Right lobe of liver (tissue), 6 donors: ENCODE results near the gene DIP2C. TPM values are rescaled to one million over a fixed set of nuclear protein-coding genes. Genes with fewer than 3 reads are reported as not detected.

Experiments used
- ATAC-seq, 4 donors: fragments of 200-7000 bp; cut with Tn5 transposase; one replicate each; pipeline ENCODE4 v1.9.1; 2020; ENCODE audit warnings: mild to moderate bottlenecking in 4 of 4, moderate library complexity in 4 of 4
- DNase-seq, 3 donors: peaks; one replicate each; pipeline ENCODE4 v3.0.0-alpha.2; 2020
- H3K27ac ChIP-seq, 3 donors: fragments of 200-600 bp; one replicate each; pipeline ENCODE4 v1.8.0; 2022
- H3K27me3 ChIP-seq, 2 donors: fragments of 200-600 bp; one replicate each; pipeline ENCODE4 v1.8.0; 2022
- H3K36me3 ChIP-seq, 4 donors: fragments of 200-600 bp; sonication (generic) in 1 of 4; one replicate each; pipeline versions ENCODE4 v1.5.1 to v1.8.0; 2017 to 2022; ENCODE audit warnings: control low read depth in 1 of 4
- H3K4me1 ChIP-seq, 4 donors: fragments of 200-600 bp; sonication (generic) in 1 of 4; one replicate each; pipeline versions ENCODE4 v1.5.1 to v1.8.0; 2017 to 2022; ENCODE audit warnings: control low read depth in 1 of 4
- H3K4me3 ChIP-seq, 3 donors: fragments of 200-600 bp; one replicate each; pipeline ENCODE4 v1.8.0; 2022
- H3K9me3 ChIP-seq, 4 donors: fragments of 200-600 bp; sonication (generic) in 1 of 4; one replicate each; pipeline versions ENCODE4 v1.5.1 to v1.8.0; 2017 to 2022; ENCODE audit warnings: control low read depth in 1 of 4
- POLR2A ChIP-seq: fragments of 450-650 bp; IDR thresholded peaks from one replicate; pipeline ENCODE4 v1.6.1; 2017; ENCODE audit warnings: antibody characterized with exemption, mild to moderate bottlenecking
- WGBS: methylation state at CpG from one replicate; pipeline ENCODE4 v1.1.6; 2018; ENCODE audit warnings: low coverage, low lambda C conversion rate; ENCODE audit not compliant: insufficient coverage; ENCODE audit errors: missing lambda C conversion rate; 5-methylcytosine and 5-hydroxymethylcytosine counted together
- intact Hi-C, 2 donors: fragments of 100-400 bp; cut with DNase I; formaldehyde crosslinking; loops; one replicate each; pipeline versions ENCODE4 v1.11.2 to v1.14.1; 2022
- total RNA-seq, 6 experiments: library from RNA; depleted of rRNA in 2 of 6; stranded (reverse); fragments of >200 nt in 2 of 6; fragmentation: NEBNext Ultra II Directional in 3 of 6; extraction: Animal tissue kit (Norgen Biotek cat#: 25700) in 3 of 6; gene quantifications; one replicate each; pipeline versions ENCODE4 v1.1.0 to v1.2.4, GENCODE V29; 2016 to 2023
- TF ChIP-seq, protein P1 (sequence below), 4 donors: fragments of 200-600 bp in 3 of 4; fragments of 450-650 bp in 1 of 4; IDR thresholded peaks; one replicate each; pipeline versions ENCODE4 v1.5.1 to v1.8.0; 2016 to 2022; ENCODE audit warnings: antibody characterized with exemption in 4 of 4, mild to moderate bottlenecking in 2 of 4
- donor health status: DM: no; HTN: yes; CAD: no.
- donor health status: DM: no; HTN: no; CAD: no.
- donor health status: DM: no; HTN: no; CAD: no.
- donor health status: DM: no; HTN: yes; CAD: no.
- donor health status: DM: no; HTN: yes; CAD: no.

DIP2C gene
- total RNA-seq, 6 experiments from 2014 or later = 8.0 to 13.5 (median 11.7) TPM

DNA sequence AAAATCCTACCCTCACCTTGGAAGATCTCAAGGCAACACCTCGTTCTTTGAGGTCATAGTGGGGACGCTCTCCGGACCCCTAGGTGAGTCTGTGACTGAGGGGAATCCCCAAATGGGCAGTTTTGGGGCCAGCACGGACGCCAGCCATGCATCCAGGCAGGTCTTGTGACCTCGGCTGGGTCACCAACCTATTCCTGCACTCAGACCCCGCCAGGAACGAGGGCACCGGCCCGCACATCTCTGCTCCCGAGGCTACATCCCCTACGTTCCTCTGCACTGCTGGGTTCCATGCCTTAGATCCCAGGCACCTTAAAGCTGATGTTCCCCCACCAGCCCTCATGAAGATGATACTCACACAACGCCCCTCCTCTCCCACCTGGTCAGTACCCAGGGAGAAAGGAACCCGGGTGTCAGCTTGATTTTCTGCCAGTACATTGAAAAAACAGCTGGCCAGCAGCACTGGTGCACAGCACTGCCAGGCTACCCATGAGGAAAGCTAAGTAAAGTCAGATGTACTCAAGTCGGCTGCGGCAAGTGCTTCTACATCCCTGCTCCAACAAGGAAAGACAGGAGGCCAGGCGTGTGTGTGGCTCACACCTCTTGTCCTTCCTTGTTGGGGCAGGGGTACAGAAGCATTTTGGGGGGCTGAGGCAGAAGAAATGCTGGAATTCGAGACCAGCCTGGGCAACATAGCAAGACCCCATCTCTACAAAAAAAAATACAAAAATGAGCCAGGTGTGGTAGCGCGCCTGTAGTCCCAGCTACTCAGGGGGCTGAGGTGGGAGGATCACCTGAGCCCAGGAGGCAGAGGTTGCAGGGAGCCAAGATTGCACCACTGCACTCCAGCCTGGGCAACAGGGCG is 48.1 kb downstream of the DIP2C start:
- no peak for ATAC-seq
- H3K27me3 ChIP-seq = no peaks in the 10 kb centered on the region

DNA sequence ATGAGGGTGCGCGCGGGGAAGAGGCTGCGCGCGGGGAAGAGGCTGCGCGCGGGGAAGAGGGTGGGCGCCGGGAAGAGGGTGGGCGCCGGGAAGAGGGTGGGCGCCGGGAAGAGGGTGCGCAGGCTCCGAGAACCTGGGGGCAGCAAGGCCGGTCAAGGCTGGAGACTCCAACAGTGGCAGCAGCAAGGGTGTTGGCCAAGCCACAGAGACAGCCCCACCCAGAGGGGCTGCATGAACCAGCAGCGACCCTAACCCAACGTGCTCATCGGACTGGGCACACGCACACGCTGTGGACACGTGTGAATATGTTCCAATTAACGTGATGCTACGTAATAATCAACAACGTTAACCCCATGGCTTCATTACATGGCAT is 48.8 kb downstream of the DIP2C start:
- no peaks in the 10 kb centered on the region for H3K4me1 ChIP-seq
- H3K4me3 ChIP-seq = no peak overlapping the region
- H3K27ac ChIP-seq = no peak overlapping the region
- DNase-seq (no peak), ATAC-seq (no peak)
- no peaks in the 10 kb centered on the region for H3K27me3 ChIP-seq
- intact Hi-C loops = no loop called here
- TF ChIP-seq, protein P1, sequence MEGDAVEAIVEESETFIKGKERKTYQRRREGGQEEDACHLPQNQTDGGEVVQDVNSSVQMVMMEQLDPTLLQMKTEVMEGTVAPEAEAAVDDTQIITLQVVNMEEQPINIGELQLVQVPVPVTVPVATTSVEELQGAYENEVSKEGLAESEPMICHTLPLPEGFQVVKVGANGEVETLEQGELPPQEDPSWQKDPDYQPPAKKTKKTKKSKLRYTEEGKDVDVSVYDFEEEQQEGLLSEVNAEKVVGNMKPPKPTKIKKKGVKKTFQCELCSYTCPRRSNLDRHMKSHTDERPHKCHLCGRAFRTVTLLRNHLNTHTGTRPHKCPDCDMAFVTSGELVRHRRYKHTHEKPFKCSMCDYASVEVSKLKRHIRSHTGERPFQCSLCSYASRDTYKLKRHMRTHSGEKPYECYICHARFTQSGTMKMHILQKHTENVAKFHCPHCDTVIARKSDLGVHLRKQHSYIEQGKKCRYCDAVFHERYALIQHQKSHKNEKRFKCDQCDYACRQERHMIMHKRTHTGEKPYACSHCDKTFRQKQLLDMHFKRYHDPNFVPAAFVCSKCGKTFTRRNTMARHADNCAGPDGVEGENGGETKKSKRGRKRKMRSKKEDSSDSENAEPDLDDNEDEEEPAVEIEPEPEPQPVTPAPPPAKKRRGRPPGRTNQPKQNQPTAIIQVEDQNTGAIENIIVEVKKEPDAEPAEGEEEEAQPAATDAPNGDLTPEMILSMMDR (IDR thresholded peaks at IDR 0.05) = no peak
- TF ChIP-seq POLR2A = no peak
- 86% methylated on average over 13 of the region's 27 CpGs for WGBS
- H3K9me3 ChIP-seq = no peaks in the 10 kb centered on the region
- no peaks in the 10 kb centered on the region for H3K36me3 ChIP-seq

More for the DNA sequence above, 48.1 kb downstream of the DIP2C start:
- H3K27ac ChIP-seq = no peak overlapping the region
- no peaks in the 10 kb centered on the region for H3K36me3 ChIP-seq
- no peak for TF ChIP-seq POLR2A
- TF ChIP-seq, protein P1 (IDR thresholded peaks at IDR 0.05) = no peak
- intact Hi-C loops = no loop called here
- no peak overlapping the region for H3K4me3 ChIP-seq
- no peak for DNase-seq
- H3K4me1 ChIP-seq = no peaks in the 10 kb centered on the region
- H3K9me3 ChIP-seq = no peaks in the 10 kb centered on the region
- WGBS = 89% methylated on average over 13 of the region's 21 CpGs

DNA sequence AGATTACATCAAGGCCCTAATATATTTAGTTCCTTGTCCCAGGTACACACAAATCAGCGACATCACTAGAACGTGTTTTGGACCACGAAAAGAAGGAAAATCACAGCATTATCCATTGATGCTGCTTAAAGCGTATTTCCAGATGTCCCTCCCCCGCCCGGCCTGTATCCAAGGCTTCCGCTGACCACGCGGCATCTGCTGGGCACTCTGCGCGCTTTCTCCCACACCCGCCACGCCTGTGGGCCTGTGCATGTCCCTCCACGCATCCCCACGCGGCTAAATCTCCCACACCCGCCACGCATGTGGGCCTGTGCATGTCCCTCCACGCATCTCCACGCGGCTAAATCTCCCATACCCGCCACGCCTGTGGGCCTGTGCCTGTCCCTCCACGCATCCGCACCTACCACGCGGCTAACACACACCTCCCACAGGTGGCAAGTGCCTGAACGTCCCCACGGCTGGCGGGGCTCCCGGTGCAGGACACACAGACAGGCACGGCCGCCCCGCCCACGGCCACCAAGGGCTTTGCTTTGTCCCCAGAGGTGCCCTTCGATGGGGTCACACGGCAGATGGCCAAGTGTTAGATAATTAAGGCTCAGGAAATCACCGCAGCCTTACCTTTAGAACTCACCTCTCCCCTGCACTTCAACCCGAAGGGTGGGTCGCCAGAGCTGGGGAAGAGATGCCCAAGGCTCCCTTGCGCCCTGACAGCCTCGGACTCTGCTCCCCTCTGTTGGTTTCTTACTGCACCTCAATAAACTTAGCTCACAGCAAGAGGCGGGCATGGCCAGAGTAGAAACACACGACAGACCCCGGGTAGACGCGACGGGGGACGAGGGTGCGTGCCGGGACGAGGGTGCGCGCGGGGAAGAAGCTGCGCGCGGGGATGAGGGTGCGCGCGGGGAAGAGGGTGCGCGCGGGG is 49.5 kb downstream of the DIP2C start:
- ATAC-seq = no peak
- TF ChIP-seq, protein P1 (IDR thresholded peaks at IDR 0.05) = no peak
- TF ChIP-seq POLR2A = no peak
- WGBS = 97% methylated on average over 40 of the region's 64 CpGs
- H3K27me3 ChIP-seq = no peaks in the 10 kb centered on the region
- H3K9me3 ChIP-seq = no peaks in the 10 kb centered on the region
- H3K4me1 ChIP-seq = no peaks in the 10 kb centered on the region
- H3K36me3 ChIP-seq = no peaks in the 10 kb centered on the region
- H3K27ac ChIP-seq = no peak overlapping the region
- no peak for DNase-seq
- no peak overlapping the region for H3K4me3 ChIP-seq
- intact Hi-C loops = no loop called here

DNA sequence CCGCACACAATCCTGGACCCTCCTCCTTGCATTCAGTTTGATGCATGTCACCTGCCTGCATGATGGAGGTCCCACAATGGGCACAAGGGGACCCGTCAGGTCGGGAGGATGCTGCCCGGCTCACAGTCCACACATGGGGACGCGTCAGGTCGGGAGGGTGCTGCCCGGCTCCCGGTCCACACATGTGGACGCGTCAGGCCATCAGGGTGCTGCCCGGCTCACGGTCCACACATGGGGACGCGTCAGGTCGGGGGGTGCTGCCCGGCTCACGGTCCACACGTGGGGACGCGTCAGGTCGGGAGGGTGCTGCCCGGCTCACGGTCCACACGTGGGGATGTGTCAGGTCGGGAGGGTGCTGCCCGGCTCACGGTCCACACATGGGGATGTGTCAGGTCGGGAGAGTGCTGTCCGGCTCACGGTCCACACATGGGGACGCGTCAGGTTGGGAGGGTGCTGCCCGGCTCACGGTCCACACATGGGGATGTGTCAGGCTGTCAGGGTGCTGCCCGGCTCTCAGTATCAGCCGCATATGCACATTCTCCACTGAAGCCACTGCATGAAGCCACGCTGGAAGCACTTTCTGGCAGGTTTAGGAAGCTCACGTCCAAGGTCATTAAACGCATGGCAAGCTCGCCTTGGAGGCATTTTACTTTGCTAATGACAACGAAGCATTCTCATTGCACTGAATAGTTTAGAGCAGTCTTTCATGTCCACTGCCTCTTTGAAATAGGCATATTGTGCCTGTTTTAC is 50.3 kb downstream of the DIP2C start:
- DNase-seq = no peak
- intact Hi-C loops = no loop called here
- TF ChIP-seq POLR2A = no peak
- no peak overlapping the region for H3K4me3 ChIP-seq
- WGBS = 96% methylated on average over 5 of the region's 42 CpGs
- H3K4me1 ChIP-seq = no peaks in the 10 kb centered on the region
- H3K9me3 ChIP-seq = no peaks in the 10 kb centered on the region
- H3K36me3 ChIP-seq = no peaks in the 10 kb centered on the region
- no peak for ATAC-seq
- H3K27me3 ChIP-seq = no peaks in the 10 kb centered on the region
- H3K27ac ChIP-seq = no peak overlapping the region
